GM21447 (cell line): ENCODE results near the gene HOXD1.

Experiments used
- ATAC-seq: cut with Tn5 transposase; IDR thresholded peaks from one replicate; pipeline ENCODE4 v1.9.1; 2021; ENCODE audit not compliant: unreplicated experiment

Gene HOXD1

DNA sequence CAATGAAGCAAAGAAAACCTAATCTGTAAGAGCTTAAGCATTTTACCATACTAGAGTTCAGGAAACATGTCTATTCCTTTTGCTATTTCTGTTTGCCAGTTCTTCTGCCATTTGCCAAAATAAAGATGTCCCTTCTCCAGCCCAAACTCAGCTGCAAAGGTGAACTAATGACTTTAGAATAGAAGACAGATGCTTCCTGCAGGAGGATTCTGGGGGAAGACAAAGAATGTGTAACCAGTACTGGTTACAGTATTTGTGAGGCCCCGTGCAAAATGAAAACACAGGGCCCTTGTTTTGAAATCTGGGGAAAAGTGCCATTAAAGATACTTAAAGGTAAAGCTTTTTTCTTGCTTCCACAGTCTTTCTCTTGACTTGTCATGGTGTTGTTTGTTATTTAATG, 46.5 kb downstream of the HOXD1 start:
- ATAC-seq, result no peak

DNA sequence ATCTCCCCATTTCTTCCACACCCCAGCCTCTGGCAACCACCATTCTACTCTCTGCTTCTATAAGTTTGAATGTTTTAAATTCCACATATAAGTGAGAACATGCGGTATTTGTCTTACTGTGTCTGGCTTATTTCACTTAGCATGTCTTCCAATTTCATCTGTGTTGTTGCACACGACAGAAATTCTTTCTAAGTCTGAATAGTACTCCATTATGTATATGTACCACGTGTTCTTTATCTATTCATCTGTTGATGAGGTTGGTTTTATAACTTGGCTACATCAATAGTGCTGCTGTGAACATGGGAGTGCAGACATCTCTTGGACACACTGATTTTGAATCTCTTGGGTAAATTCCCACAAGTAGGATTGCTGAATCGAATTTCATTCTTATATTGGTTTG, 49.0 kb downstream of the HOXD1 start:
- ATAC-seq, result no peak

DNA sequence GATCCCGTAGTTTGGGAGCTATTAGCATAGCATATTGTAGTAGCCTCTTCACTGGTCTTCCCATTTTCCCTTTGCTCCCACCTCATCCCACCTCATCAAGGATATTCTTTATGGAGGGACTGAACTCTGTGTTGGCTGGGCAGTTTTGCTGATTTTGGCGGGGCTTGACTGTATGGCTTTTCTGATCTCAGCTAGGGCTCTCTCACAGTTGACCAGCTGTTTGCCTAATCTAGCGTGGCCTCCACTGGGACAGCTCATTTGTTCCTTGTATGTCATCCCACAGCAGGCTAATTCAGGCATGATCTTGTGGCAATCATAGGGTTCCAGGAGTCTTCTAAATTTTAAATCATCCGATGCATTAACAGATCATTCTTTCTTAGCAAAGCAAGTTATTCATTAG, 50.6 kb downstream of the HOXD1 start:
- no peak for ATAC-seq

GRCh38 chr2:176240301-176240700, 51.8 kb downstream of the HOXD1 start:
- no peak for ATAC-seq
